A549 (cell line): Measurements from ENCODE around the gene ZNF382.

Experiments
- JUN ChIP-seq, 2 experiments: fragments of >200 bp; sonication (Bioruptor Twin); formaldehyde crosslinking; IDR thresholded peaks; 2 replicates in 1 of 2; 3 replicates in 1 of 2; pipeline ENCODE4 v1.6.1; 2016 to 2017
- RCOR1 ChIP-seq: fragments of 150-350 bp; IDR thresholded peaks from 2 replicates; pipeline ENCODE4 v1.6.1; 2014; ENCODE audit warnings: antibody characterized with exemption, low read length, low read depth
- SMC3 ChIP-seq: fragments of >200 bp; sonication (Bioruptor Twin); formaldehyde crosslinking; IDR thresholded peaks from 3 replicates; pipeline ENCODE4 v1.6.1; 2018; ENCODE audit warnings: inconsistent platforms
- TF ChIP-seq, protein P1 (sequence below): fragments of >200 bp; sonication (Bioruptor Twin); formaldehyde crosslinking; IDR thresholded peaks from 3 replicates; pipeline ENCODE4 v1.5.1; 2016

GRCh38 chr19:36665832-36666231 lies 60.7 kb downstream of the ZNF382 start:
- TF ChIP-seq, protein P1, sequence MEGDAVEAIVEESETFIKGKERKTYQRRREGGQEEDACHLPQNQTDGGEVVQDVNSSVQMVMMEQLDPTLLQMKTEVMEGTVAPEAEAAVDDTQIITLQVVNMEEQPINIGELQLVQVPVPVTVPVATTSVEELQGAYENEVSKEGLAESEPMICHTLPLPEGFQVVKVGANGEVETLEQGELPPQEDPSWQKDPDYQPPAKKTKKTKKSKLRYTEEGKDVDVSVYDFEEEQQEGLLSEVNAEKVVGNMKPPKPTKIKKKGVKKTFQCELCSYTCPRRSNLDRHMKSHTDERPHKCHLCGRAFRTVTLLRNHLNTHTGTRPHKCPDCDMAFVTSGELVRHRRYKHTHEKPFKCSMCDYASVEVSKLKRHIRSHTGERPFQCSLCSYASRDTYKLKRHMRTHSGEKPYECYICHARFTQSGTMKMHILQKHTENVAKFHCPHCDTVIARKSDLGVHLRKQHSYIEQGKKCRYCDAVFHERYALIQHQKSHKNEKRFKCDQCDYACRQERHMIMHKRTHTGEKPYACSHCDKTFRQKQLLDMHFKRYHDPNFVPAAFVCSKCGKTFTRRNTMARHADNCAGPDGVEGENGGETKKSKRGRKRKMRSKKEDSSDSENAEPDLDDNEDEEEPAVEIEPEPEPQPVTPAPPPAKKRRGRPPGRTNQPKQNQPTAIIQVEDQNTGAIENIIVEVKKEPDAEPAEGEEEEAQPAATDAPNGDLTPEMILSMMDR: no peak
- TF ChIP-seq RCOR1 (no peak), JUN (IDR thresholded peaks at IDR 0.05) (no peak), SMC3 (no peak)
